ENCODE results near the gene SNCA. TPM values are rescaled to one million over a fixed set of nuclear protein-coding genes. Genes with fewer than 3 reads are reported as not detected.

SNCA gene
- total RNA-seq, 1 donor from 2014 or later: 2.2 TPM

DNA sequence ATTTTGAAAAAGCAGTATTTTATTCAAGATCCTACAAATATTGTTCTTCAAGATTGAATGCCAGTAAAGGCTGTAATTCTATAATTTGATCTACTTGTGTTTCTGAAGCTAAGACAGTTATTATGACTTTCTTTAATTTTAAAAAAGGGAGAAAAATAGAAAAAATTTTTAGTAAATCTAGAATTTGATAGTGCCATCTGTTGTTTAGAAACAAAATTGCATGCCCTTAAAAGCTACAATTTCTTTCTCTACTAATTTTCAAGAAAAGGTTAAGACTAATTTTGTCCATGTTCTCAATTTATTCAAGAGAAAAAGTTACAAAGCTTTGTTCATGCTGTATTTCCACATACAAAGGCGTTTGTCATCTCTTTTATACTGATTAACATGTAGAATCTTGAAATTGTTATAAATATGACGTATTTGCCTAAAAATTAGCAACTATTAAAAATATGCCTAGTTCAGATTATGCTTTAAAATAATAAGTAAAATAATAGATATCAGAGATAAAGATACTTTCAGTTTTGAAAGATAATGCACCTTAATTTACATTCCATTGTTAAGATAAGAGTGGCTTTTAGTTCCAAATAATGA is 32.1 kb upstream of the SNCA start:
- intact Hi-C loops (cut with micrococcal nuclease): loop anchor here (1.0 kb wide), 1 partner anchor 642 kb away; no protein-coding TSS in a partner anchor
- no peaks in the 10 kb centered on the region for H3K27me3 Mint-ChIP-seq

DNA sequence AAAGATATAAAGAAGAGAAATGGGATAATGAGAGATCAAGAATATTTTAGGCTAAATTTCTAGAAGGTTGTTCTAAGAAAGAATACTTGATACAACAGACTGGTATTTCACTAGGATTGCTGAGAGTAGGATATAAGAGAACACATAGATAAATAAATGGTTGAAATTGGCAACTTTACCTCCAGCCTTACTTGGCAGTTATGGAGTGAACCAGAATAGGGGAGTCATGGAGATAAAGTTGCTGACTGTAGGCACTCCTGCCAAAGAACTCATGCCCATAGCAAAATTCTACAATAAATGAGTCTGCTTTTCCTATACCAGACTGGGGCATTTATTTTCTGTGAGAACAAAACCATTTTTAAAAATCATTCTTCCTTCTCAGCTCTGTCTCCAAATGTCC is 31.3 kb upstream of the SNCA start:
- peaks cover 3% of the 10 kb centered on the region for H3K9me3 Mint-ChIP-seq
- no peaks in the 10 kb centered on the region for H3K4me1 Mint-ChIP-seq
- ChIA-PET POLR2A (no interaction called here), CTCF (interaction anchor here (1.0 to 1.2 kb wide), 2 partner anchors 13 to 642 kb away, joined by 3 to 5 read pairs; no protein-coding TSS in a partner anchor)
- TF ChIP-seq, protein P1, sequence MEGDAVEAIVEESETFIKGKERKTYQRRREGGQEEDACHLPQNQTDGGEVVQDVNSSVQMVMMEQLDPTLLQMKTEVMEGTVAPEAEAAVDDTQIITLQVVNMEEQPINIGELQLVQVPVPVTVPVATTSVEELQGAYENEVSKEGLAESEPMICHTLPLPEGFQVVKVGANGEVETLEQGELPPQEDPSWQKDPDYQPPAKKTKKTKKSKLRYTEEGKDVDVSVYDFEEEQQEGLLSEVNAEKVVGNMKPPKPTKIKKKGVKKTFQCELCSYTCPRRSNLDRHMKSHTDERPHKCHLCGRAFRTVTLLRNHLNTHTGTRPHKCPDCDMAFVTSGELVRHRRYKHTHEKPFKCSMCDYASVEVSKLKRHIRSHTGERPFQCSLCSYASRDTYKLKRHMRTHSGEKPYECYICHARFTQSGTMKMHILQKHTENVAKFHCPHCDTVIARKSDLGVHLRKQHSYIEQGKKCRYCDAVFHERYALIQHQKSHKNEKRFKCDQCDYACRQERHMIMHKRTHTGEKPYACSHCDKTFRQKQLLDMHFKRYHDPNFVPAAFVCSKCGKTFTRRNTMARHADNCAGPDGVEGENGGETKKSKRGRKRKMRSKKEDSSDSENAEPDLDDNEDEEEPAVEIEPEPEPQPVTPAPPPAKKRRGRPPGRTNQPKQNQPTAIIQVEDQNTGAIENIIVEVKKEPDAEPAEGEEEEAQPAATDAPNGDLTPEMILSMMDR (IDR thresholded peaks at IDR 0.05): no peak
- no peaks in the 10 kb centered on the region for H3K36me3 Mint-ChIP-seq (ENCODE audit: low read depth)
- H3K27ac Mint-ChIP-seq: no peak overlapping the region
- ATAC-seq (ENCODE audit: low read depth) (no peak), DNase-seq (no peak)
- intact Hi-C loops (cut with micrococcal nuclease): no loop called here
- no peak overlapping the region for H3K4me3 Mint-ChIP-seq
- H3K27me3 Mint-ChIP-seq: no peaks in the 10 kb centered on the region

More for the DNA sequence above, 32.1 kb upstream of the SNCA start:
- CTCF ChIA-PET: interaction anchor here (1.0 to 1.5 kb wide), 3 partner anchors 9 to 642 kb away, joined by 3 to 5 read pairs (median 5); no protein-coding TSS in a partner anchor
- POLR2A ChIA-PET: no interaction called here
- ATAC-seq (ENCODE audit: low read depth) (no peak), DNase-seq (no peak)
- no peak overlapping the region for H3K27ac Mint-ChIP-seq
- H3K4me3 Mint-ChIP-seq: no peak overlapping the region
- TF ChIP-seq, protein P1 (IDR thresholded peaks at IDR 0.05): no peak
- H3K9me3 Mint-ChIP-seq: peaks cover 3% of the 10 kb centered on the region
- H3K36me3 Mint-ChIP-seq (ENCODE audit: low read depth): no peaks in the 10 kb centered on the region
- H3K4me1 Mint-ChIP-seq: no peaks in the 10 kb centered on the region

DNA sequence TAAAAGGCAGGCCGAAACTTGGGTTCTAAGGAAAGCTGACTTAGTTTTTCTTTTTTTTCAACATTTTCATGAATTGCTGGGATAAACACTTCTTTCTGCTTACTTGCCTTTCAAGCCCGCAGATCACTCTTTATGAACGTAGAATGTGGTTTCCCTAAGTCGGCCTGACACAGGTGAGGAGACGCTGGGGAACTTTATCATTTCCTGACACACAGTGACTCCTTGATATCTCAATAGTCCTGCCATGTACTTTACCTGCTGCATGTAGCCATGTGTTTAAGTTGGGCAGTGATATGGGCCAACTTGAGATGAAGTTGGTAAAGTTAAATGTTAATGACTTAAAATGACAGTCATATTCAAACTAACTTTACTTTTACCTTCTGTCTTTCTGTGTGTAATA is 26.6 kb upstream of the SNCA start:
- Mint-ChIP-seq H3K27ac (no peak overlapping the region), H3K4me1 (no peaks in the 10 kb centered on the region), H3K9me3 (peaks cover 3% of the 10 kb centered on the region), H3K27me3 (no peaks in the 10 kb centered on the region), H3K36me3 (ENCODE audit: low read depth) (no peaks in the 10 kb centered on the region), H3K4me3 (no peak overlapping the region)
- DNase-seq: no peak
- intact Hi-C loops (cut with micrococcal nuclease): no loop called here
- TF ChIP-seq, protein P1 (IDR thresholded peaks at IDR 0.05): no peak
- ATAC-seq (ENCODE audit: low read depth): no peak
- POLR2A ChIA-PET: no interaction called here
- CTCF ChIA-PET: no interaction called here

DNA sequence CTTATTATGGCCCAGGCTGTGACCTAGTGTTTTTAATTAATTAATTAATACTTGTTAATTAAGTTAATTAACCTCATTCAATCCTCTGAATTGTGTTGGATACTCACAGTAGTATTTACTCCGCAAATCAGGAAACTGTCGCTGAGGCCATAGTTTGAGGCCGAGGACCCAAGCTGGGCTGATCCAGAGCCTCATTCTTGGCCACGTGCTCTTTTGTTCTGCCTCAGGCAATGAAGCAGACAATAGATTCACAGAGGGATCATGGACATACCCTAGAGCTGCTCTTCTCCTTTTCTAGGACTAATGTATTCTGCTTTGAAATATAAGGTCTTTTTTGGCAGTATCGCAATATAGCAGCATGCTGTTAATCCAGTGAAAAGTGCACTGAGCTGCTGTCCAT is 24.0 kb upstream of the SNCA start:
- Mint-ChIP-seq H3K4me3 (no peak overlapping the region), H3K4me1 (no peaks in the 10 kb centered on the region), H3K27me3 (no peaks in the 10 kb centered on the region), H3K27ac (no peak overlapping the region), H3K36me3 (ENCODE audit: low read depth) (no peaks in the 10 kb centered on the region), H3K9me3 (peaks cover 3% of the 10 kb centered on the region)
- TF ChIP-seq, protein P1 (IDR thresholded peaks at IDR 0.05): no peak
- CTCF ChIA-PET: no interaction called here
- intact Hi-C loops (cut with micrococcal nuclease): no loop called here
- no peak for ATAC-seq (ENCODE audit: low read depth)
- DNase-seq: no peak
- POLR2A ChIA-PET: no interaction called here

DNA sequence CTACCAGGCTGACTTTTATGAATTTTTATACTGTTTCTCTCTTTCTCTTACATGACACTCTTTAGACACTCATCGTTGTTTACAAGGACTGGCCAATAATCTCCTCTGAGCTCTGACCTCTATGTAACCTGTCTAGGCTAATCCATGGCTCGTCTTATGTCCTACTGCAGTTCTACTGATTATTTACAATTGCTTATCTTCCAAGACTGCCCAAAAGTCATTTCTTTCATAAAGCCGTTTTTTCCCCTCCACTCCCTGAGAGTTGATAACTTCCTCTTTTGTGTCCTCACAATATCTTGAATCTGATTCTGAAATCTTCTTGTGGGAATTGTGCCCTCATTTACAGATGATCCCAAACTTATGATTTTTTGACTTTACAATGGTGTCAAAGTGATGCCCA is 18.3 kb upstream of the SNCA start:
- POLR2A ChIA-PET: no interaction called here
- DNase-seq (no peak), ATAC-seq (ENCODE audit: low read depth) (no peak)
- Mint-ChIP-seq H3K4me1 (no peaks in the 10 kb centered on the region), H3K4me3 (no peak overlapping the region), H3K27me3 (no peaks in the 10 kb centered on the region), H3K36me3 (ENCODE audit: low read depth) (no peaks in the 10 kb centered on the region), H3K27ac (no peak overlapping the region), H3K9me3 (peaks cover under 1% of the 10 kb centered on the region)
- CTCF ChIA-PET: interaction anchor here (1.1 kb wide), 1 partner anchor 13 kb away, joined by 3 read pairs; no protein-coding TSS in a partner anchor
- intact Hi-C loops (cut with micrococcal nuclease): no loop called here
- TF ChIP-seq, protein P1 (IDR thresholded peaks at IDR 0.05): no peak

Measured in activated B cell treated with CpG ODN at 0.5 μM for 24 hours (primary cell).